GM18517 (cell line): ENCODE data around the gene PLA2G15.

Experiments
- ATAC-seq: cut with Tn5 transposase; IDR thresholded peaks from one replicate; pipeline ENCODE4 v1.9.1; 2021; ENCODE audit warnings: mild to moderate bottlenecking, moderate library complexity; ENCODE audit not compliant: unreplicated experiment

The PLA2G15 gene, protein sequence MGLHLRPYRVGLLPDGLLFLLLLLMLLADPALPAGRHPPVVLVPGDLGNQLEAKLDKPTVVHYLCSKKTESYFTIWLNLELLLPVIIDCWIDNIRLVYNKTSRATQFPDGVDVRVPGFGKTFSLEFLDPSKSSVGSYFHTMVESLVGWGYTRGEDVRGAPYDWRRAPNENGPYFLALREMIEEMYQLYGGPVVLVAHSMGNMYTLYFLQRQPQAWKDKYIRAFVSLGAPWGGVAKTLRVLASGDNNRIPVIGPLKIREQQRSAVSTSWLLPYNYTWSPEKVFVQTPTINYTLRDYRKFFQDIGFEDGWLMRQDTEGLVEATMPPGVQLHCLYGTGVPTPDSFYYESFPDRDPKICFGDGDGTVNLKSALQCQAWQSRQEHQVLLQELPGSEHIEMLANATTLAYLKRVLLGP

DNA sequence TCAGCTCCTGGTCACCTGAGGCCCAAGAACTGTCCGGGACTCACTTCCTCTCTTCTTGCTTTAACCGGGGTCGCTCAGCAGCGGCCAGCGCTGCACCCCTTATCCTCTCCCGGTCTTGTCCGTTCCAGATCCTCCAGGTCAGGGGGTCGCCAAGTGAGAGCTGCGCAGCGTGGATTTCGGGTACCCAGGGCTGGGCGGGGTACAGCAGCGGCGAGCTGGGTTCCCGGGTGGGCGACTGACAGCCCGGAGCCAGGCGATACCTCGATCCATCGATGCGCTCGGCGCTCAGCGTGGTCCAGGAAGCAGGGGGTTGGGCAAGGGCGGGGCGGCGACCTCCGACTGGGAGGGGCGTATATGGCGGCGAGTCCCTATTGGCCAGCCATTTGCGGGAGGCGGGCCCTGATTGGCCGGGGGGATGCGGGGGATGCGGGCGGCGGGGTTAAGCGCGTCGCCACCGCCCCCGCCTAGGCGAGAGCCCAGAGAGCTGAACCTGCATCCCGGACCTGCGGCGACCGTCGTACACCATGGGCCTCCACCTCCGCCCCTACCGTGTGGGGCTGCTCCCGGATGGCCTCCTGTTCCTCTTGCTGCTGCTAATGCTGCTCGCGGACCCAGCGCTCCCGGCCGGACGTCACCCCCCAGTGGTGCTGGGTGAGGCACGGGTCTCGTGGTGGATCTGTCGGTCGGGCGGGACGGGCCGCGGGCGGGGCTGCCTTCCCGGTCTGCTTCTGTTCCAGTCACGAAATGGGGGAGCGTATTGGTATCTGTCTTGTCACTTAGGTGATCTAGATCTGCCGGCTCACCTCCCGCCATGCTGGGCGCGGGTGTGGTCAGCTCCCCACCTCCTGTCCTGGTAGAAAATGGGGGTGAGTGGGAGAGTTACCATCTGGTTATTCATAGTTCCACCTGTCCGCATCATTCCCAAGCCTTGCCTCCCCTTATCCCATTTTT is at the start of gene PLA2G15:
Gene PLA2G15, plus strand, starts transcription at position 471 of the 951 bp plus-strand sequence. Its CDS starts 54 bp downstream, at position 525.
- ATAC-seq = peak; percentile 74

DNA sequence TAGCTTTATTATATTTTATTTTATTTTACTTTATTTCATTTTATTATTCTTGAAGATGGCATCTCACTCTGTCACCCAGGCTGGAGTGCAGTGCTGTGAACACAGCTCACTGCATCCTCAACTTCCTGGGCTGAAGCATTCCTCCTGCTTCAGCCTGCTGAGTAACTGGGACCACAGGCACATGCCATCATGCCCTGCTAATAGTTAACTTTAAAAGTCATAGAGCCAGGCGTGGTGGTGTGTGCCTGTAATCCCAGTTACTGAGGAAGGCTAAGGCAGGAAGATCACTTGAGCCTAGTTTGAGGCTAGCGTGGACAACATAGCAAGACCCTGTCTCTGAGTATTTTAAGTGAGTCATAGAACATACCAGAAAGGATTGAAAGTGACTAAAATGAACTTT is 47.9 kb upstream of the PLA2G15 start:
- no peak for ATAC-seq

GRCh38 chr16:68200088-68200783 is 44.9 kb upstream of the PLA2G15 start:
- no peak for ATAC-seq

- ATAC-seq = no peak
Measured at GRCh38 chr16:68202091-68202519, 43.1 kb upstream of the PLA2G15 start.

DNA sequence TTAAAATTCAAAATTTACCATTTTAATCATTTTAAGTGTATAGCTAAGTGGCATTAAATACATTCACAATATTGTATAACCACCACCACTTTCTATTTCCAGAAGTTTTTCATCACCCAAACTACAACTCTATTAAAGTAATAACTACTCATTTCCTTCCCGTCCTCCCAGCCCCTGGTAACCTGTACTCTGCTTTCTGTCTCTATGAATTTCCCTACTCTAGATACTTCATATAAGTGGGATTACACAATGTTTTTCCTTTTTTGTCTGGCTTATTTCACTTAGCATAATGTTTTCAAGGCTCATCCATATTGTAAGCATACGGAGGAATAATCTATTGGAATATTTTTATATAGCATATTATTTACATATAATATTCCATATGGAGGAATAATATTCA is 38.9 kb upstream of the PLA2G15 start:
- no peak for ATAC-seq

- no peak for ATAC-seq
Measured at GRCh38 chr16:68214726-68215125, 30.4 kb upstream of the PLA2G15 start.

DNA sequence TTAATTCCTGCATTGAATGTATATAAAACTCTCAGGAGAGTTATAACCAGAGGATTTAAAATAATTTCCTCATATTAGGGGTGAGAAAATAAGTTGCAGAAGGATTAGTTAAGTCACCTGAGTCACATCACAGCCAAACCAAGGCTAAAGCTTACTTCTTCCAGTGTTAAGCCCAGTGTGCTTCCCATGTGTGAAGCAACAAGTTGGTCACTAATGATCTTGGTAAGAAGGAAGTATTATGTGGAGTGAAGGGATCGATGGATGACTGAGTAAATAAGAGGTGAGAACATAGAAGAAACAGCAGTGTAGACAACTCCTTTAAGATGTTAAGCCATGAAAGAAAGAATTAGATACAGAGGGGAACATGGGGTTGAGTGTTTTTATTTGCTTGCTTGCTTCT is 29.9 kb upstream of the PLA2G15 start:
- no peak for ATAC-seq

DNA sequence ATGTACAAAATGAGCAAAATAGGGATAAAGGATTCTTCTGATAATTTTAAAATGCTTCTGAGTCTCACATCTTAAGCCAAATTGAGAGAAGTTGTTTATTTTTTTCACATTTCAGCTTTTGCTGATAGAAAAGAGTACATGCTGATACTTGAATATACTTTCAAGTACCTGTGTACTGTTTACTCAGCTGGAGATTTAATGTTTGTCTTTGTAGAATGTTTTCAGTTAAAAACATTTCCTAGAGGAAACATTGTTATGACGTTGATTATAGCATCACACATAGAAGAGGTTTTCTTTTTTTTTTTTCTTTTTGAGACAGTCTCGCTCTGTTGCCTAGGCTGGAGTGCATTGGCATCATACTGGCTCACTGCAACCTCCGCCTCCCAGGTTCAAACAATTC is 28.9 kb upstream of the PLA2G15 start:
- ATAC-seq = no peak

DNA sequence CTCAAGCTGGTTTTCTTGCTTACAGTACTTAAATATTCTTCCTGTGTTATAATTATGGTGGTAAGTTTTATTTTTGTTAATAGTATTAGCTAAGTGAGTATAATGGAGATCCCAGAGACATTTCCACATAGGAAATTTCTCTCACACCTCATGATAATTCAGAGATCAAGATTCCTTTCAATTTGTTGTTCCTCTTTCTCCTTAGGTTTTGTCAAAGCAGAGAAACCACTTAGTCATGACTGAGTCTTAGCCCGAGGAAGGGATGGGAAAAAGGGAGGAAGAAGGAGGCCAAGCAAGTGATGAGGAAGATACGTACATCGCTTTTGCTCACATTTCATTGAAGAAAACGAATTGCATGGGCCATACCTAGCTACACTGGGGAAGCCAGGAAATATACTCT is 27.7 kb upstream of the PLA2G15 start:
- no peak for ATAC-seq

GRCh38 chr16:68219725-68220351 is 25.3 kb upstream of the PLA2G15 start:
- no peak for ATAC-seq

- no peak for ATAC-seq
Measured at GRCh38 chr16:68223072-68223471, 22.1 kb upstream of the PLA2G15 start.

DNA sequence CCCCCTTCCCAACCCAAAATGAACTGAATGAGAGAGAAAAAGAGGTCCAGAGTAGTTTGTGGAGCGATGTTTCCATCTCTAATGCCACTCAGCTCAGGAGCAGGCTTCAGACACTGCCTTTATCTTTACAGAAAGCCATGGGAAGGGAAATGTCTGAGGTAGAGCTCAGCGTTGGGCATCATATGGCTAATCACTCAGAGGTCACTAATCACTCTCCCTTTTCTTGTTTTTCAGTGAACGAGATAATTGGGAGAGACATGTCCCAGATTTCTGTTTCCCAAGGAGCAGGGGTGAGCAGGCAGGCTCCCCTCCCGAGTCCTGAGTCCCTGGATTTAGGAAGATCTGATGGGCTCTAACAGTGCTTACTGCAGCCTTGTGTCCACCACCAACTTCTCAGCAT is 19.1 kb upstream of the PLA2G15 start:
- no peak for ATAC-seq

GRCh38 chr16:68227183-68227793 is 17.9 kb upstream of the PLA2G15 start:
- ATAC-seq = no peak

DNA sequence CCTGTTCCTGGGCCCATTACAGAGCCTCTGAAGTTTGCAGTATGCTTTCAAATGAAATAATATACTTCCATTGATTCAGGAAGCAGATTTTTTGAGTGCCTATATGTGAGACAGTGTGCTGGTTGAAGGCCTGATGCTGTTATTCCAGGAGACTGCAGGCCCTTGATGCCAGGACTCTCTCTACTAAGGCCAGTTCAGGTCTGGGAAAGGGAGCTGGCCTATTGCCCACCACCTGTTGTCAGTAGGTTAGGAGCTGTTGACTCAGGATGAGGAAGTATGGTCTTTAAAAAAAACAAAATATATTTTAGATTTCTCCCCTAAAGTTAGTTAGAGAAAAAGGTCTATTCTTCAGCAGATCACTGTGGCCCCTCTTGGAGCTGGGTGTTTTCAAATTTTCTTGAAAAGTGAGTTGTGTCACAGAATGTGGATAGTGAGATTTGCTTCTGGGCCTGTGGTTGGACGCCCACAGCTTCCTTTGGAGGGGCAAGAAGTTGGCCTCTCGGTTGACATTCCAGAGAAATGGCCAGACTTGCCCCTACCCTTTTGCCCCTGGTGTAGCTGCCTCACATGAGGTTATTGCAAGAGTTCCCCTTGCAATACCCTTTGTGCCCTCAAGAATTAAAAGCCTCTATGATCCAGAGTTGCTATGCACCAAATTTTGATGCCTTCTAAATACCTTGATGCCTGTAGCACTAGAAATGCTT is 17.2 kb upstream of the PLA2G15 start:
- no peak for ATAC-seq

DNA sequence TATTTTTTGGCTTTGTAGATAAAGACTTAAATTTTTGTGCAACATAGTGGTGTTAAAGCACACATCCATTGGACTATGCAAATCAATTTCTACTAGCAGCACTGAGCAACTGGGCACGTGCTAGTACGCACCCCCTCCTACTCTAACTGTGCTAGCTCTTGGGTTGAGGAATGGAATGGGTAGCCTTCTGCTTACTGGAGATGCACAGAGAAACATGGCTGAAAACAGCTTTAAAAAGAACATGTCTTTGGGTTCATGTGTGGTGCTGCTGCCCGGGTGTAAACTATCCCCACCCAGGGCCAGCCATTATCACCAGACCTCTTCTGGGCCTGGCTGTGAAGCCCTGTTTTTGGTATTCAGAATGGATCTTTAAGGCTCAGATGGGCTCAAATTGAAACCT is 16.5 kb upstream of the PLA2G15 start:
- ATAC-seq = no peak

DNA sequence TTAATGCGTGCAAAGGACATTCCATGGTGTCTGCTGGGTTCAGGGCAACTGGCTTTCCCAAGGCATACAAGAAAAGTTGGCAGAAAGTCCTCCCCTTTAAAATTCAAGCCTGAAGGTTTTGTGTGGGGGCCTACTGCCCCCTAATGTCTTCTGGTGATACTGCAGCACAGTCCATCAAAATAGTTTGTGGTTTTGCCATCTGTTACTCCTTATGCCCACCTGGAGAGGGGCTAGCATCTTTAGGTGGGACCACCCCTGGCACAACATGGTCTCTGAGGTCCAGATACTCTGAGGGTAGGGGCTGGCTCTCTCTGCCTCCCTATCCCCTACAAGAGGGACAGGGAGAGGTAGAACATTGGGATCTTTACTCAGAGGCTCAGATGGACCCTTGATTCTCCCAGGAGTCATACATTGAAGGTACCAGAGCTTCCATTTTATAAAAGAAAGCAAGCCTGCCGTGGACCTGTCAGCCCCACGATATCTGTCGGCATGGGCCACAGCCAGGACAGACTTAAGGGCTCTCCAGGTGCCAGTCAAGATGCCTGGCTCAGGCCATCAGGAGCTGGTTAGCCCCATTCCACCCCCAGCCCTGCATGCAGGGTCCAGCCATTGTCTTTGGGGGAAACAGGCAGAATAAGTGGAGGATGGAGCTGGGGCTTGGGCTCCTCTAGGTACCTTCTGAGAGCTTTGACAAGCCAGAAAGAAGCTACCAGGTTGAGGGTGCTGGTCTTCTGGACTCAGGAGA is 15.6 kb upstream of the PLA2G15 start:
- ATAC-seq = no peak

GRCh38 chr16:68230176-68230571 is 15.0 kb upstream of the PLA2G15 start:
- ATAC-seq = no peak

GRCh38 chr16:68230956-68231355 is 14.2 kb upstream of the PLA2G15 start:
- ATAC-seq = no peak
